ENCODE measurements around the gene TSC22D1. TPM values are rescaled to one million over a fixed set of nuclear protein-coding genes. Genes with fewer than 3 reads are reported as not detected.

Gene TSC22D1
- total and polyA plus RNA-seq, 2 experiments from 2014 or later = 173 to 195 TPM

GRCh38 chr13:44389876-44390275, 186.3 kb downstream of the TSC22D1 start:
- no peak for DNase-seq (ENCODE audit: low spot score)
- H3K4me1 ChIP-seq (ENCODE audit: insufficient read depth) = peaks cover 36% of the 10 kb centered on the region
- no peak overlapping the region for H3K4me3 ChIP-seq
- no peak overlapping the region for H2AFZ ChIP-seq
- no peak overlapping the region for H3K4me2 ChIP-seq
- H3K36me3 ChIP-seq (replicated peaks; ENCODE audit: insufficient read depth, low read depth) = no peaks in the 10 kb centered on the region
- no peaks in the 10 kb centered on the region for H3K79me2 ChIP-seq
- 67% methylated on average over 1 of the region's 1 CpG for WGBS (ENCODE audit: low lambda C conversion rate, missing lambda C conversion rate)
- H3K9me2 ChIP-seq (replicated peaks; ENCODE audit: insufficient read depth) = no peaks in the 10 kb centered on the region
- no peaks in the 10 kb centered on the region for H4K20me1 ChIP-seq (ENCODE audit: insufficient read depth, poor library complexity, severe bottlenecking)
- TF ChIP-seq EZH2 (IDR thresholded peaks at IDR 0.05; ENCODE audit: borderline replicate concordance) = no peak
- TF ChIP-seq EZH2phosphoT487 (IDR thresholded peaks at IDR 0.05; ENCODE audit: low read depth, severe bottlenecking, unreplicated experiment) = no peak
- no peak for TF ChIP-seq CTCF (IDR thresholded peaks at IDR 0.05; ENCODE audit: poor library complexity)
- H3K9me3 ChIP-seq (ENCODE audit: low read depth) = no peaks in the 10 kb centered on the region
- H3K27ac ChIP-seq = peak overlapping the region; percentile 47
- H3K27me3 ChIP-seq = no peaks in the 10 kb centered on the region

- Histone ChIP-seq H3K4me1 (ENCODE audit: insufficient read depth) (peaks cover 36% of the 10 kb centered on the region), H3K4me3 (no peak overlapping the region), H4K20me1 (ENCODE audit: insufficient read depth, poor library complexity, severe bottlenecking) (no peaks in the 10 kb centered on the region), H3K9me3 (ENCODE audit: low read depth) (no peaks in the 10 kb centered on the region), H3K79me2 (no peaks in the 10 kb centered on the region), H3K4me2 (no peak overlapping the region), H3K36me3 (replicated peaks; ENCODE audit: insufficient read depth, low read depth) (no peaks in the 10 kb centered on the region), H3K9me2 (replicated peaks; ENCODE audit: insufficient read depth) (no peaks in the 10 kb centered on the region), H2AFZ (no peak overlapping the region), H3K27ac (peak overlapping the region; percentile 47), H3K27me3 (no peaks in the 10 kb centered on the region)
- DNase-seq (ENCODE audit: low spot score) = no peak
- TF ChIP-seq EZH2phosphoT487 (IDR thresholded peaks at IDR 0.05; ENCODE audit: low read depth, severe bottlenecking, unreplicated experiment) = no peak
- no peak for TF ChIP-seq CTCF (IDR thresholded peaks at IDR 0.05; ENCODE audit: poor library complexity)
- no peak for TF ChIP-seq EZH2 (IDR thresholded peaks at IDR 0.05; ENCODE audit: borderline replicate concordance)
- WGBS (ENCODE audit: low lambda C conversion rate, missing lambda C conversion rate) = 73% methylated on average over 4 of the region's 4 CpGs
These were observed 187.0 kb downstream of the TSC22D1 start for GRCh38 chr13:44389060-44389666.

DNA sequence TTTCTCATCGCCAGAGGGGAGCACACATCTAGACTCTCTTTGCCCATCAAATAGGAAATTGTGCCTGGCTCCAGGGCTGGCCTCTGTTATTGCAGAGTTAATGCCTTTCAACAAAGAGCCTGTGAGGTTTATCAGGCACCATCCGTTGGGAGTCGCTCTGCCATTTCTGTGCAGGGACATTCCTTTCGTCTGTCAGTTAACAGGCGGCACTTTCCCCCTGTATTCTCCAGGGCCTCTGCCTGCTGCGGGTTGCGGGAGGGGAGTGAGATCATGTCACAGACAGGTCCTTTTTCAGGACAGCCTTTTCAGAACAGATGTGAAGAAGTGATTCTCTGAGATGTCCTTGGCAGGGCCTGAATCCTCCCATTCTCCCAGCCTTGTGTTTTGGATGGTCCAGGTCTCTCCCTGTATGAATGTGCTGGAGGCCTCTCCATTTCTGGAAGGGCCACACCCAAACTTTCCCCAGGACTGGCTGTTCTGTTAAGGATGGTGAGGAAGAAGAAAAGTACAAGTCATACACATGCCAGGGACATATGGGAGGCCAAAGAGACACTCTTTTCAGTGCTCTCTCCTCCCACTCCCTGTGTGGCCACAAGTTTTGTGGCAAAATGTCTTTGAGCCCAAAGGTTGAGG, 187.6 kb downstream of the TSC22D1 start:
- no peaks in the 10 kb centered on the region for H4K20me1 ChIP-seq (ENCODE audit: insufficient read depth, poor library complexity, severe bottlenecking)
- H3K27ac ChIP-seq = peak overlapping the region; percentile 47
- H3K4me3 ChIP-seq = no peak overlapping the region
- no peaks in the 10 kb centered on the region for H3K9me2 ChIP-seq (replicated peaks; ENCODE audit: insufficient read depth)
- no peak for DNase-seq (ENCODE audit: low spot score)
- TF ChIP-seq CTCF (IDR thresholded peaks at IDR 0.05; ENCODE audit: poor library complexity) = peak; percentile 8
- no peak for TF ChIP-seq EZH2 (IDR thresholded peaks at IDR 0.05; ENCODE audit: borderline replicate concordance)
- H2AFZ ChIP-seq = no peak overlapping the region
- H3K36me3 ChIP-seq (replicated peaks; ENCODE audit: insufficient read depth, low read depth) = no peaks in the 10 kb centered on the region
- 35% methylated on average over 6 of the region's 7 CpGs for WGBS (ENCODE audit: low lambda C conversion rate, missing lambda C conversion rate)
- no peaks in the 10 kb centered on the region for H3K27me3 ChIP-seq
- H3K9me3 ChIP-seq (ENCODE audit: low read depth) = no peaks in the 10 kb centered on the region
- no peaks in the 10 kb centered on the region for H3K79me2 ChIP-seq
- H3K4me1 ChIP-seq (ENCODE audit: insufficient read depth) = peaks cover 36% of the 10 kb centered on the region
- H3K4me2 ChIP-seq = no peak overlapping the region

Measured in hepatocyte (in vitro differentiated cells).